Endometrial microvascular endothelial cells (primary cell): ENCODE measurements around the gene SLC1A4. TPM values are rescaled to one million over a fixed set of nuclear protein-coding genes. Genes with fewer than 3 reads are reported as not detected.

Experiments
- in situ Hi-C: cut with HindIII; loops from 2 replicates; pipeline ENCODE4 v1.10.0; 2017; ENCODE audit warnings: low sequenced_read_pairs, low pct_unique_long_range_greater_than_20kb; ENCODE audit errors: inconsistent ontology term
- total RNA-seq: library from RNA; depleted of rRNA; stranded (reverse); fragments of >200 nt; gene quantifications from one replicate; pipeline ENCODE4 v1.2.3, GENCODE V29; 2015; ENCODE audit errors: inconsistent ontology term

SLC1A4 gene
- total RNA-seq, 1 donor from 2014 or later, result 5.6 TPM

DNA sequence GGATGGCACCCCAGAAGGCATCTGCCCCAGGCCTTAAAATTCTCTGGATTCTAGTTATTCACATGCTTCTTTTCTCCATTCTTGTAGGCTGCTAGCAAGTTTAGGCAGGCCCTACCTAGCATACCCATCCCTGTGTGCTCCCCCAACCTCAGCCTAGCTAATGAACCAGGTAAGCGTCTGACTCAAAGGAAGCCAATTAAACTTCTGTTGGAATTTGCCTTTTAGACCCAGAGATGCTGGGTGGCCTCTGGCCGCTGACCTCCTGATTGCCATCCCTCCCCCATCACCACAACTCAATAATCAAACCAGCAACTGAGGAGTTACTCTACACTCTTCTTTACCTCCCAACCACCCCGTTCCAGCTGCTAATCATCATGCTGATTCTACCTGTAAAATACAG is 48.0 kb downstream of the SLC1A4 start:
- in situ Hi-C loops, result no loop called here

DNA sequence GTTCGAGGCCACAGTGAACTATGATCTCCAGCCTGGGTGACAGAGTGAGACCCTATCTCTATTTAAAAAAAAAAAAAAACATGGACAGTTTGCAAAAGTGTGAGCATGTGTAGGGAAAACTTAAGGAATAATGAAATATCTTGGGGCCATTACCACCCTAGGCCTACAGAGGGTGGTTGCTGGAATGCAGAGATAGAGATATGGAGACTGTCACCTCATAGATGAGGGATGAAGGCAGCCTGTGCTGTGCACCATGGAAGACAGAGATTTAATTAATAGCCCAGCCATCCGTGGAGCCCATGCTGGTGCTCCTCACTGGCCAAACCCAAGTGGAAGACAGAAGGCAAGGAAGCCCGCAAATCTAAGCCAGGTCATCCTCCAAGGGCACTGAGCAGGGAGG is 50.4 kb downstream of the SLC1A4 start:
- in situ Hi-C loops, result no loop called here

- in situ Hi-C loops, result no loop called here
Observed at GRCh38 chr2:65040400-65041261, 51.4 kb downstream of the SLC1A4 start.

DNA sequence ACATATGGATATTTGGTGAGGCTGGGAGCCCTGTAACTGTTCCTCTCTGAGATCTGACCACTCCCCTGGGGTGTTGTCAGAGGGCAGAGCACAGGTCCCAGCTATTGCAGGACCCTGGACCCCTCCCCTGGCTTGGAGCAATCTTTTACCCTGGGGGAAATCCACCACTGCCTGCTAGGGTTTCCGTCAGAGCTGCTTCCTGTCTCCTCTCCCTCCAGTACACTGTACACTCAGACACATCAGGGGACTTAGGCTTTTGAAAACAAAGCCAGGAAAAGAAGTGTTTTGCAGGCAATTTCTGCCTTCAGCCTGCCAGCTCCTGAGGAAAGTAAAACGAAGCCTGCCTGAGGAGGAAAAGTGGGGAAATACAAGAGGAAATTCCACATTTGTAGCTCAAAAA is 53.8 kb downstream of the SLC1A4 start:
- in situ Hi-C loops, result no loop called here

DNA sequence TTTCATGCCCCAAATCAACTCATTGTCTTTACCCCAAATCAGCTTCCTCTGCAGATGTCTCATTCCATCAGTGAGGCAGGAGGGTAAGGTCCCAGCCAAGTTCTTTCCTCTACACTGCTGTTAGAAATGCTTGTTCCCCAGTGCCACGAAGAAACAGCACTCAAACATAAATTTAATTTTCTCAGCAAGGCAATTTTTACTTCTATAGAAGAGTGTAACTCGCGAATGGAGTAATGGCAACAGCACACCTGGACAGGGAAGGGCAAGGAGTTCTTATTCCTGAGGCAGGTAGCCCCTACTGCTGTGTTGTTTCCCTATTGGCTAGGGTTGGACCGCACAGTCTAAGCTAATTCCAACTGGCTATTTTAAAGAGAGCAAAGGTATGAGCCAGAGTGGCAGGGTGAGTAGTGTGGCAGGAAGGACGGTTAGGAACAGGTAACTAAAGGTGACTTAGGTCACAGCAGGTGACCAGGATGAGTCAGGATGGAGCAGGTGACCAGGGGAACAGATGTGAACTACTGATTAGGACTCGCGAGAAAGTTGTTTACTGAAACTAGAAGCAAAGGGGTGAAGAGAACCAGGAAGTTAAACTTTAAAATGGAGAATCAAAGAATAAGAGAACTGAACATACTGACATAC is 55.0 kb downstream of the SLC1A4 start:
- in situ Hi-C loops, result no loop called here

DNA sequence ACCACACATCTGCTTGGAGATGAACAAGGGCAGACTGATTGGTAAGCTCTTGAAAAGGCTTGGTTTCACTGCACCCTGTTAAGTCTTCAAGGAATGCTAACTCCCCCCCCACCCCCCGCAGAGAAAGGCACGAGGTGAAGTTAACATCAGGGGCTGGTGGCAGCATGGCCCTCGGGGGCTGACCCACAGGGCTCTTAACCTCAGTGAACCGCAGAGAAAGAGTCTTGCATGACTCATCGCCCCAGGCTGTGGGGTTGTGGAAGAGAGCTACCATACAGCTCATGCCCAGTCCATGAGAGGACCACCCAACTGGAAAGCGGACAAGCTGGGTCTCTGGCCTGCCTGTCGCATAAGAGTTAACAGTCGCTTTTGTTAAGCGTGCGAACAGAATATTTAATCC is 56.5 kb downstream of the SLC1A4 start:
- in situ Hi-C loops, result no loop called here

- in situ Hi-C loops, result no loop called here
Observed at GRCh38 chr2:65046633-65047407, 57.6 kb downstream of the SLC1A4 start.

GRCh38 chr2:65049010-65049639 is 59.9 kb downstream of the SLC1A4 start:
- in situ Hi-C loops, result no loop called here

DNA sequence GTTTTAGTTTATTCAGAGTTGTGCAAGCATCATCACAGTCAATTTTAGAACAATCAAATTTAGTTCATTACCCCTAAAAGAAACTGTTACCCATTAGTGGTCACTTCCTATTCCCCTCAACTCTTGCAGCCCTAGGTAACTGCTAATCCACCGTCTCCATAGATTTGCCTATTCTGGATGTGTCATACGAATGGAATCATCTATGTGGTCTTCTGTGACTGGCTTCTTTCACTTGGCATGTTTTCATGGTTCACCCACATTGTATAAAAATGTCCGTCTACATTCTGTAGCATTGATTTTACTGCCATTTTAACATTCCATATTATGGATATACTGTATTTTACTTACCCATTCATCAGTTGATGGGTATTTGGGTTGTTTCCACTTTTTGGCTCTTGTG is 61.7 kb downstream of the SLC1A4 start:
- in situ Hi-C loops, result no loop called here

DNA sequence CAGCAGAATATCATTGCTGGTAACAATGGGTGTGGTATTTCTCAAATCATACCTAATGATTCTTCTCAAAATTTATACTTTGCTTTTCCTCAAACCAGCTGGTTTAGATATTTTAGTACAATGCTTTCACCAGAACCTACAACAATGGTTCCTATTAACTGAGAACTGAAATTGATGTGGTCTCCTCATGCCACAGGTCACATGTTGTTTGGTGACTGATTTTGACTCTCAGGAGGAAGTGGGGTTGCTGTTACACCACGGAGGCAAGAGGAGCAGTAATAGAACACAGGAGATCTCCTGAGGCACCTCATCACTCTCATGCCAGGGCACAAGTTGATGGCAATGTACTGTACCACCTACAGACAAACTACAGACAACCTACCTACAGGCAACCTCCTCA is 64.0 kb downstream of the SLC1A4 start:
- in situ Hi-C loops, result no loop called here

DNA sequence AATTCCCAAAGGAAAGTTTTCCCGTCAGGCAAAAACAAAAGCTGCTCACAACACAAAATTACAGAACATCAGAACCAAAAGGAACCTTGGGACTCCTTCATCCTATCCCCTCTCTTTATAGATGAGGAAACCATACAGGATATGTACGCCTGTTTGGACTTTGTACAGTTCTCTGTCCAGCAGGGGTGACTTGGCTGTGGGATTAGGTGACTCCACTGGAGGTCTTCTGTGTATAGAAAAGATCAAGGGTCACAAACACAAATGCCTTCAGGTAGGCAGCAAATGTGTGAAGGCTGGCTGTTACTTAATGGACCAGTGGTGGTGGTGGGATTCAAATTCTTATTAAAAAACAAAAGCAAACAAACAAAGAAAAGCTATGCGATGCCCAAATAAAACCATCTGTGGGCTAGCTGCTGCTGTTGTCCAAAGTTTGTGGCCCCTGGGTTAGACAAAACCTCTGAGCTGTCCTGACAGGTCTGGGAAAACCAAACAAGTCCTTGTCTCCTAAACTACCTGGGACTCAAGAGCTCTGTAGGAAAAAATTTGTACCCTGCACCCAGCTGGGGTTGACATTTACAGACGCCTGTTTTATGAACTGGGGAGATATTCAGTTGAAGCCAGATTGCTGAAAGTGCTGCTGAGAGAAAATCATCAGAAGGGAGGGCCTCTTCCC is 65.7 kb downstream of the SLC1A4 start:
- in situ Hi-C loops, result no loop called here

DNA sequence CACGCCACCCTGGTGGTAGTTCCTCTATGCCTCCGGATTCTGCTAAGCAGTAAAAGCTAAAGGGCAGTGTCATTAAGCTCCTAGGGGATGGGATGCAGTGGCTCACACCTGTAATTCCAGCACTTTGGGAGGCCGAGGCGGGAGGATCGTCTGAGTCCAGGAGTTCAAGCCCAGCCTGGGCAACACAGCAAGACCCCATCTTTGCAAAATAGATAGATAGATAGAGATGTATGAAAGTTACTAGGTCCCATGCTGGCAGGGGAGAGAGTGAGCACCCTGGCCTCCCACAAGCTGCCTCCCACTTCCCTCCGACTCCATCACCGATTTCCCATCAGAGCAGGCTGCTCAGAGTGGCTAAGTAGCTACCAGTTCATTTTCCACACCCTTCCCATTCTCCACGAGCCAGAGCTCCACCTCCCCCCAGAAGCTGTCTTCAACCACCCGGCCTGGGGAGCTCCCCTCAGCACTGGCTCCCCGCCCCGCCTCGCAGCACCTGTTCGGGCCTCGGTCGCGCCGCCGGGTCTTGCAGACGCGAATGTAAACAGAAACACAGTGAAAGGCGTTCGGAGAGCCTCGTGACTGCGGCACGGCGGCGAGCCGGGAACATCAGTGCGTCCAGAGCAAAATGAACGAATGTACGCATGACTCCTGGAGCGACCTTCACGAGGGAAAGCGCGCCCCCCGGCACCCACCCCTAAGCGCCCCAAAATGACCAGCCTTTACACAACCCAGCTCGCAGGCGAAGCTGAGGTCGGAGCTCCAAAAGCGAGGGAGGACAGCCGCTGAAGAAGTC is 66.4 kb downstream of the SLC1A4 start:
- in situ Hi-C loops, result no loop called here

- in situ Hi-C loops, result no loop called here
Observed at GRCh38 chr2:65056215-65057053, 67.2 kb downstream of the SLC1A4 start, which contains the start of gene CEP68. Gene CEP68, plus strand, starts transcription at chr2:65056416. Its CDS starts 13,029 bp downstream, at chr2:65069445.

DNA sequence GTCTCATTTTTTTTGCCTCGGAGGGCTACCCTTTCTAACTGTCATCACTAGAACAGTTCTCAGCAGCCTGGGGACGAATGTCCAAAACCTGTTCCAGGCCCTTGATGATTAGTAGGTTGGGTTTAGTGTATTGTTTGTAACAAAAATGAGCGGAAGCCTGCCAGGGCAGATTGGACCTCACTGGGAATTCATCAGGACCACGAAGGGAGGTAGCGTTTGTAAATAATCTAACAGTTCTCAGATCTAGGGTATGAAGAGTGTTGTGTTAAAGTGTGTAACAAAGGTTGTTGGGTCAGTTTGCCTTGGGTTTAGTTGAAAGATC is 67.8 kb downstream of the SLC1A4 start:
- in situ Hi-C loops, result no loop called here

DNA sequence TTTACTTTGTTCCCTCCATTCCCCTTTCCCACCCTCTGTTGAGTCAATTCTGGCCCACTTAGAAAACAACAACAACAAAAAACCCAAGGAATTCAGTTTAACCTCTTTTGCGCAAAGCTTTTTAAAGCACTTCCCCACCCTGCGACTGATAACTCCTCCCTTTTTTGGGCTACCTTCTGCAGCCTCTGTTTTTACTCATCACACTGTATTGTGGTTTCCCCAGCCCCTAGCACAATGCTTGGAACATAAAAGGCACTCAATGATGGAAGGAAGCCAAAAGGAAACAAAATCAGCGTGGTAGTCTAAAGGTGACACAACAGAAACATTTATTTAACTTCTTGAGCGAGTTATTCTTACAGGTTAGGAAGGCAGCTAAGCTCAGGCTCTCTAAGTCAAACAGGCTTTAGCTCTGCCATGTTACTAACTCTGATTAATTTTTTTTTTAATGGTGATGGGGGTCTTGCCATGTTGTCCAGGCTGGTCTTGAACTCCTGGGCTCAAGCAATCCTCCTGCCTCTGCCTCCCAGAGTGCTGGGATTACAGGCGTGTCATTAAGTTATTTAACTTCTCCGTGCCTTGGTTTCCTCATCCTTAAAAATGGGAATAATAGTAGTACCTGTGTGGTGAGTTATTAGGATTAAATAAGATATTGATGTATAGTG is 68.3 kb downstream of the SLC1A4 start:
- in situ Hi-C loops, result no loop called here

GRCh38 chr2:65059071-65059470 is 69.9 kb downstream of the SLC1A4 start:
- in situ Hi-C loops, result no loop called here
